Kidney (tissue), 14 donors: ENCODE results near the gene IZUMO2. TPM values are rescaled to one million over a fixed set of nuclear protein-coding genes. Genes with fewer than 3 reads are reported as not detected.

Experiments used
- DNase-seq, 5 donors: peaks; one replicate each; pipeline ENCODE4 v3.0.0-alpha.2; 2013 to 2020
- FAIRE-seq: peaks from 2 replicates; lab custom pipeline; 2012; peaks lifted over from hg19 to GRCh38; lab: Jason Lieb, UNC
- H3K27ac ChIP-seq, 2 donors: one replicate each; pipeline ENCODE4 v1.7.0; 2013; ENCODE audit warnings: low read depth in 2 of 2, low read length in 2 of 2, inconsistent platforms in 1 of 2
- H3K27me3 ChIP-seq: one replicate; pipeline ENCODE4 v1.7.1; 2013; ENCODE audit warnings: low read length, inconsistent platforms; ENCODE audit not compliant: control insufficient read depth, insufficient read depth
- H3K36me3 ChIP-seq, 3 donors: one replicate each; pipeline versions ENCODE4 v1.7.0 to v1.7.1; 2013; ENCODE audit warnings: low read length in 3 of 3, control low read depth in 1 of 3, inconsistent platforms in 1 of 3; ENCODE audit not compliant: insufficient read depth in 3 of 3, control insufficient read depth in 2 of 3
- H3K4me1 ChIP-seq, 3 donors: one replicate each; pipeline versions ENCODE4 v1.7.0 to v1.7.1; 2013; ENCODE audit warnings: low read length in 3 of 3, inconsistent platforms in 1 of 3, low read depth in 1 of 3; ENCODE audit not compliant: control insufficient read depth in 2 of 3, insufficient read depth in 2 of 3
- H3K4me3 ChIP-seq, 3 donors: one replicate each; pipeline versions ENCODE4 v1.7.0 to v1.8.1; 2013; ENCODE audit warnings: low read length in 3 of 3, control low read depth in 1 of 3, inconsistent platforms in 1 of 3
- H3K9ac ChIP-seq, 3 donors: one replicate each; pipeline versions ENCODE4 v1.7.0 to v1.7.1; 2013; ENCODE audit warnings: low read length in 3 of 3, control low read depth in 1 of 3, inconsistent platforms in 1 of 3
- H3K9me3 ChIP-seq, 3 donors: one replicate each; pipeline versions ENCODE4 v1.7.0 to v1.7.1; 2013; ENCODE audit warnings: low read length in 3 of 3, control low read depth in 1 of 3, inconsistent platforms in 1 of 3; ENCODE audit not compliant: control insufficient read depth in 2 of 3, insufficient read depth in 1 of 3
- CTCF ChIP-seq: IDR thresholded peaks from 3 replicates; pipeline ENCODE4 v1.5.1; 2012; ENCODE audit warnings: mild to moderate bottlenecking, moderate library complexity, borderline replicate concordance; ENCODE audit not compliant: insufficient read depth; ENCODE audit errors: extremely low read depth
- intact Hi-C: fragments of 100-400 bp; cut with DNase I; formaldehyde crosslinking; loops from one replicate; pipeline ENCODE4 v1.11.1; 2022
- polyA plus RNA-seq: library from polyadenylated mRNA; stranded (reverse); fragments of 350-450 nt; fragmentation: Illumina TruSeq; extraction: RNeasy Lipid Tissue Mini Kit (QIAGEN cat#74804); gene quantifications from one replicate; pipeline ENCODE4 v1.2.3, GENCODE V29; 2014; ENCODE audit warnings: low read depth, low replicate concordance; ENCODE audit not compliant: insufficient read depth
- total RNA-seq: library from RNA; stranded (reverse); fragmentation: NEBNext Ultra II Directional; extraction: Animal tissue kit (Norgen Biotek cat#: 25700); gene quantifications from one replicate; pipeline ENCODE4 v1.2.1, GENCODE V29; 2021
- donor health status: control.
- donor health status: control.
- donor health status: control.
- donor health status: control.
- donor health status: control.
- donor health status: DM: yes; HTN: yes; CAD: no.
- donor health status: Normal renal cell carcinoma (clear cell type).

The IZUMO2 gene
- total and polyA plus RNA-seq, 2 donors from 2014 or later: not detected

DNA sequence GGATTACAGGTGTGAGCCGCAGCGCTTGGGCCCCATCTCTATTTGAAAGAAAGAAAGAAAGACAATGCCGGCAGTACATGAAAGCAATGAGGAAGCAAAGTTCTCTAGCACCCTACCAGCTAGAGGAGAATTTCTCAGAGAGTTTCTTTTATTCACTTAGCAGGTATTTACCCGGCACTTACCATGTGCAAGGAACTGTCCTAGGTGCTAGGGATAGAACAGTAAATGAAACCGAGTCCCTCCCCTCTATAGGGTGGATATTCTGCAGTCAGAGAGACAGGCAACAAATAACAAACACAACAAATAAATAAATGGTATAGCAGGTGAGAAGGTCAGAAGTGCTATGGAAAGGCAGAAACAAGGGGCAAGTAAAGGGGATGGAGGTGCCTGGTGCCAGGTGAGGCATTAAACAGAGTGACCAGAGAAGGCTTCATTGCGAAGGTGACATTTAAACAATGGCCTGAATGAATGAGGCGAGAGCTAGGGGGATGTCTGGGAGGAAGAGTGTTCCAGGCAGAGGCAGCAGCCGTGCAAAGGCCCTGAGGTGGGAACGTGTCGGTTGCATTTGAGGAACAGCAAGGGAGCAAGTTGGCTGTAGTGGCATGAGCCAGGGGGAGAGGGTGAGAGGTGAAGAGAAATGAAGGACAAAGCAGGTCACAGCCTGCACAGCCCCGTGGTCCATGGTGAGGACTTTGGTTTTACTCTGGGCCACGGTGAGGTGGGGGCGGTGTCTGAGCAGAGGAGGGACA, 29.6 kb upstream of the IZUMO2 start:
- Histone ChIP-seq H3K9me3 (no peaks in the 10 kb centered on the region), H3K4me3 (no peak overlapping the region), H3K9ac (no peak overlapping the region), H3K27me3 (no peaks in the 10 kb centered on the region), H3K4me1 (no peaks in the 10 kb centered on the region), H3K36me3 (no peaks in the 10 kb centered on the region), H3K27ac (no peak overlapping the region)
- no peak for TF ChIP-seq CTCF
- no peak for FAIRE-seq
- intact Hi-C loops: no loop called here
- DNase-seq: peak in 1 of 5 donors; percentile 22

- no peak for TF ChIP-seq CTCF
- Histone ChIP-seq H3K4me1 (no peaks in the 10 kb centered on the region), H3K9ac (no peak overlapping the region), H3K27me3 (no peaks in the 10 kb centered on the region), H3K4me3 (no peak overlapping the region), H3K27ac (no peak overlapping the region), H3K36me3 (no peaks in the 10 kb centered on the region), H3K9me3 (no peaks in the 10 kb centered on the region)
- DNase-seq (peak in 3 of 5 donors; percentile 24 to 78 (median 61)), FAIRE-seq (no peak)
- intact Hi-C loops: no loop called here
Observed at GRCh38 chr19:50191216-50191615, 28.1 kb upstream of the IZUMO2 start.

GRCh38 chr19:50190439-50190891, 27.4 kb upstream of the IZUMO2 start:
- no peaks in the 10 kb centered on the region for H3K27me3 ChIP-seq
- TF ChIP-seq CTCF: no peak
- H3K27ac ChIP-seq: no peak overlapping the region
- FAIRE-seq (no peak), DNase-seq (no peak)
- intact Hi-C loops: no loop called here
- H3K4me1 ChIP-seq: no peaks in the 10 kb centered on the region
- no peak overlapping the region for H3K4me3 ChIP-seq
- no peaks in the 10 kb centered on the region for H3K36me3 ChIP-seq
- no peaks in the 10 kb centered on the region for H3K9me3 ChIP-seq
- no peak overlapping the region for H3K9ac ChIP-seq

DNA sequence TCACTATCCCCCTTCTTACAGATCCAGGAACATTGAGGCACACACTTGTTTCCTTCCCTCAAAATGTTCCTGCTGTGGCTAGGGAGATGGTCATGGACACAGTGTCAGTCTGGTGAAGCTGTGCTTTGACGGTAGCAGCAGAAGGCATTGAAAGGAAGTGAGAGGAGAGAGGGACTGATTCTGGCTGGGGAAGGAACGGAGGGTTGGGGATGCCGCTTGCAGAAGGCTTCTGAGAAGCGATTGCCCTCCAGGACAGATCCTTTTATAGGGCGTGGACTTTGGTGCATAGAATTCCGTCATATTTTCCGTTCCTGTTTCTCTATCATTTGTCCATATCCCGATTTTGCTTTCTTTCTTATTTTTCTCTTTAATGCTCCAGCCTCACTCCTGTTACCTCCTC, 26.2 kb upstream of the IZUMO2 start:
- FAIRE-seq: no peak
- intact Hi-C loops: no loop called here
- no peak overlapping the region for H3K9ac ChIP-seq

More for the DNA sequence above, 26.2 kb upstream of the IZUMO2 start:
- DNase-seq: no peak
- Histone ChIP-seq H3K27ac (no peak overlapping the region), H3K4me1 (no peaks in the 10 kb centered on the region), H3K4me3 (no peak overlapping the region), H3K36me3 (no peaks in the 10 kb centered on the region), H3K9me3 (no peaks in the 10 kb centered on the region), H3K27me3 (no peaks in the 10 kb centered on the region)
- no peak for TF ChIP-seq CTCF
